CD4-positive, alpha-beta T cell treated with Interleukin-1 beta for 1 hour (primary cell): Measurements from ENCODE around the gene GSDMA.
A peak's percentile ranks its signal among the peaks of the same experiment; 100 is the strongest.
"Not testable (repeated sequence)": the region's sequence is repeated elsewhere in the genome, so short reads cannot be mapped to it uniquely, and the experiment has no call there.

Source experiments
- DNase-seq, 2 donors: peaks; one replicate each; pipeline ENCODE4 v3.0.0-alpha.2; 2020 to 2022

Gene GSDMA

DNA sequence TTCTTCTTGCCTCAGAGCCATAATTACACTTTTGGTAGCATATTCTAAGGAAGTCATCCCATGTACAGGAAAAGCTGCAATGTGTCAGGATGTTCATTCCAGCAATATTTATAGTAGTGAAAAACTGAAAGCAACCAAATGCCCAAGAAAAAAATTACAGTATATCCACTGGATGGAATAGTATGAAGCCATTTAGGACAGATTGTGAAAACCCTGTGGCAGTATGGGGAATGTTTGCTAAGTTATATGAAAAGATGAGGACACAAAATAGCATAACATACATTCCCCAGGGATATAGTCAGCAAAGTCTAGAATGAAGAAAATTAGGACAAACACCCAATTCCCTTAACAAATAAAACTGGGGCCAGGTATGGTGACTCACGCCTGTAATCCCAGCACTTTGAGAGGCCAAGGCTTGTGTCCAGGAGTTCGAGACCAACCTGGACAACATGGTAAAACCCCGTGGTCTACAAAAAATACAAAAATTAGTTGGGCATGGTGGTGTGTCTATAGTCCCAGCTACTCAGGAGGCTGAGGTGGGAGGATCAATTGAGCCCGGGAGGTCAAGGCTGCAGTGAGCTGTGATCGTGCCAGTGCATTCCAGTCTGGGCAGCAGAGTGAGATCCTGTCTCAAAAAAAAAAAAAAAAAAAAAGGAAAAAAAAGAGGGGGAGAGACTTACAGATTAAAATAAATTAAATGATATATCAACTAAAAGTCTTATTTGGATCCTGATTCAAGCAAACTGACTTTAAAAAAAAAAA, 33.0 kb upstream of the GSDMA start:
- DNase-seq = no peak

DNA sequence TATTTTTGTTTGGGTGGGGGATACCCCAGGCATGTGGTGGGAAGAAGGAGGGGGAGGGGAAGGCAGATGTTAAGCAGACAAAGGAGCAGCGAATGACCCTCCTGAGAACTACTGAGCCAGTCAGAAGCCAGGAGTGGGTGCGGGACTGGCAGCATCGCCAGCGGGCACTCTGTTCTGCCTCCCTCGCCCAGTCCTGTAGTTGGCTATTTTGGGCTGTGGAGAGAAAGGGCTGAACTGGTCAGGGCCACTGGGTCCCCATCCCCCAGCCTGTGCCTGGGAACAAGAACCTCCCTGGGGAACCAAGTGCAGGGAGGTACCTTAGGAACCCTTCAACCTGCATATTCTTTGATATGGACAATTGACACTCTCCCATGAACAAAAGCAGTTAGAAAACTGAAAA, 28.9 kb upstream of the GSDMA start:
- no peak for DNase-seq

DNA sequence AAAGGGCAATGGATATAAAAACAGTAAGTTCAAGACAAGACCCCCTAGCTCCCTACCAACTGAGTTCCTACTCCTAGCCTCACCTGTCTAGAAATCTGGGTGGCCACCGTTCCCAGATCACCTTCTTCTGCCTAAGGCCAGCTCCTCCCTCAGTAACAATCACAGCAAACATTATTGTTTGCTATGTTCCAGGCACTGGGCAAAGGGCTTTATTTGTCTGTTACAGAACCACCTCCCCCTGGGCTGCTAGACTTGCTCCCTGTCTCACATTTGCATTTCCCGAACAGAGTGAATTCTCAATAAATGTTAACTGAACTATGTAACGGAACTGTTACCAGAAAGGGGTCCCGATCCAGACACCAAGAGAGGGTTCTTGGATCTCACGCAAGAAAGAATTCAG, 28.5 kb upstream of the GSDMA start:
- DNase-seq = no peak

DNA sequence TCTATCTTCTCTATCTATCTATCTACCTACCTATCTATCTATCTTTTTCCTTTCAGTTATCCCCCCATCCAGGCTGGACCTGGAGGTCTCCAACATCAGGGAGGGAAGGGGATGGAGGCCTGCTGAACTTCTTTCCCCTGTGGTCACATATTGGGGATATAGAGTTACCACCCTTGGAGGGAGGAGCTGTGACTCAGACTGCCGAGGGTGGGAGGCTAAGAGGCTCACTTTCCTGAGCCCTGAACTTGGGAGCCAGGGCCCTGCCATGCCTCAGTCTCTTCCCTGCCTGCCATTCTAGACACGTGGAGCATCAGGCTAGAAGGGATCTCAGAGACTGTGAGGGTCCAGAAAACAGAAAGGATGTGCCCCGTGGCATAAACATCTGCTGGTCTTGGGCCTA, 26.9 kb upstream of the GSDMA start:
- DNase-seq = no peak

DNA sequence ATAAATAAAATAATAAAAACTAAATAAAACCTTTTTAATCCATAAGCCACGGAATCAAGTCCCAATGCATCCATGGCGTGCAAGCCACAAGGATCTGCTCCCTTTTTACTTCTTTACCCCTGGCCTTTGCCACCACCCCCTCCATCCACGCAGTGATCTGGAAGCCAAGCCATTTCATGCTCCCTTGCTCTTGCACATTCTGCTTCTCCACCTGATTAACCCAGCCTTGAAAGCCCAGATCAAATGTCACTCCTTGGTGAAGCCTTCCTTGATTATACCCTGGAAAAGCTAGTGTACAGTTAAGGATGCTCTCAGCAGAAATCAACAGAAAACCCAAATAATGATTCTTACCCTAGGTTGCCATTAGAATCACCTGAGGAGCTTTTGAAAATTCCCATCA, 25.4 kb upstream of the GSDMA start:
- DNase-seq = no peak

DNA sequence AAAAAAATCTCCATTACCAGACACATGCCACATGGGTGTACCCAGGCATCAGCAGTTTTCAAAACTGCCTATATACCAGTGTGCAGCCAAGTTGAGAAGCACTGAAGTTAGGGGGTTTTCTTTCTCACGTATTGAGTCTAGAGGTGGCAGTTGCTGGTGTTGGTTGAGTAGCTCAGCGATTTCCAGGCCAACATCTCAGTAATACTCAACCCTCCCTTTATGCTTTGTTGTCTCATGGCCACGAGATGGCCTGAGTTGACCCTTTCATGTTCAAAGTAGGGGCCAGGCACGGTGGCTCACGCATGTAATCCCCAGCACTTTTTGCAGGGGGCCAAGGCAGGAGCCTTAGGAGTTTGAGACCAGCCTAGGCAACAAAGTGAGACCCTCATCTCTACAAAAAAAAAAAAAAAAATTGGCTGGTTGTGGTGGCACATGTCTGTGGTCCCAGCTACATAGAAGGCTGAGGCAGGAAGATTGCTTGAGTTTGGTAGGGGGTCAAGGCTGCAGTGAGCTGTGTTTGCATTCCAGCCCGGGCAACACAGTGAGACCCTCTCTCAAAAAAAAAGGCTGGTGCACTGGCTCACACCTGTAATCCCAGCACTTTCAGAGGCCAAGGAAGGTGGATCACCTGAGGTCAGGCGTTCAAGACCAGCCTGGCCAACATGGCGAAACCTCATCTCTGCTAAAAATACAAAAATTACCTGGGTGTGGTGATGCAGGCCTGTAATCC, 24.5 kb upstream of the GSDMA start:
- no peak for DNase-seq

DNA sequence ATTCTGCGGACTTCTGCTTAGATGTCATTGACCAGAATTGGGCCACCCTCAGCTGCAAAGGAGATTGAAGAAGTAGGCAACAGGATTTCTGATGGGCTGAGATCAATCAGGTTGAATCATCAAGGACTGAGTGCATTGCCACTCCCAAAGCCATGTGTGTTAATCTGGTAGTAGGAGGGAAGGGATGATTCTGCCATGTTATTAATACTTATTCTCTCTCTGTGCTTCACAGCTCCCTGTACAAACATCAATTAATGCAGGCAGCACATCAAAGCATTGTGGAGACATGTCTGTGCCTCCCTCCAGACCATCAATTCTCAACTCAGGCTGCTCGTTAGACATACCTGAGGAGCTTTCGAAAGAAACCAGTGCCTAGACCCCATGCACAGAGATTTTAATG, 23.7 kb upstream of the GSDMA start:
- no peak for DNase-seq

DNA sequence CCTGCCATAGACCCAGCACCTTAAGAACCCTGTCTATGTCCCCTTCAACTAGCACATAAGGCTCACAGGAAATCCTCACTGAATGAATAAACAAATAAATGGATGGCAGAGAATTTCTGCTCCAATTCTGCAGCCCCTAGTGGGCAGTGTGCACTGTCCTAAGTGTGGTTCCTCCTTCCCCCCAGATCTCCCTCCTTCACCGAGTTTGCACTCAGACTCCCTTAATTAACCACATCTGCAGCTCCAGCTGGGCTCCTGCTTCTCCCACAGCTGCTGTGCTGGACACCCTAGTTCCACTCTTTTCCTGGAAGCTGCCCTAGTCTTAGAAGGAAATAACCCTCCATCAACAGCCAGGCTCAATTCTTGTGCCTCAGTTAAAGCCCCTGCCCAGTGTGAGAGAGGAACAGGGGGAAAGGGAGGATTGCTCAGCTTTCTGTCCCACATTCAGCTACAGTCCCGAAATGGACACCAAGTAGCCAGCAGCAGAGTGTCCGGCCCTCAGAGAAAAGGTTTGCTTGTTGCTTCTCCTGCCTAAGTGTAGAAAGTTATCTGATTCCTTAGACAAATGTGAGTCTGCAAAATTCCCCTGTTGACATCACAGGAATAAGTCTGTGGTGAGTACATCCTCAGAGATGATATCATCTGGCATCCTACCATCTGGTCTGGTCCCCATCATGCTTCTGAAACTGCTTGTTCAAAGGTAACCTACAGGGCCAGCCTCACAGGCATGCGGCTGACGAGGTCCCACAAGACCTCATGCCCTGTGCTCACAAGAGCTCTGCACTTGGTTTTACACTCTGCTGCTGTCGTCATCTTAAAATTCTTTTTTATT, 23.0 kb upstream of the GSDMA start:
- DNase-seq = peak; percentile 20 to 41

DNA sequence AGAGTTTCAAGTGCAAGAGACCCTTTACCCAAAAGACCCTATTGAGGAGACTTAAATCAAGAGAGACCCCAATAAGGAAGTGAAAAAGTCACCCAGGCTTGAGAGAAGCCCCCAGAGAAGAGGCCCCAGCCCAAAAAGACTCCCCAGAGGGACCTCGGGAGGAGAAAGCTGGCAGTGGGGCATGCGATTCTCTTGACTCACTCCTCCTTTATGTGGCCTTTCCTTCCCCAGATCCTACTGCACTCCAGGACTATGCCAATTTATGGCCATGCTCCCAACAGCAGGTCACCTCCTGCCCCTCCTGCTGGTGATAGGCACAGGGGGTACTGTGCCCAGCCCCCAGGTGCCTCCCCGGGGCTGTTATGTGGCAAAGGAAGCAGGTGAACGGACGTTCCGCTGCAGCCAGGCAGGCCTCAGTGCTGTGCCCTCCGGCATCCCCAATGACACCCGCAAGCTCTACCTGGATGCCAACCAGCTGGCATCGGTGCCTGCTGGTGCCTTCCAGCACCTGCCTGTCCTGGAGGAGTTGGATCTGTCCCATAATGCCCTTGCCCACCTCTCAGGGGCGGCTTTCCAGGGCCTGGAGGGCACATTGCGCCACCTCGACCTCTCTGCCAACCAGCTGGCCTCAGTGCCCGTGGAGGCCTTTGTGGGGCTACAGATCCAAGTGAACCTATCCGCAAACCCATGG, 19.0 kb upstream of the GSDMA start:
- no peak for DNase-seq

DNA sequence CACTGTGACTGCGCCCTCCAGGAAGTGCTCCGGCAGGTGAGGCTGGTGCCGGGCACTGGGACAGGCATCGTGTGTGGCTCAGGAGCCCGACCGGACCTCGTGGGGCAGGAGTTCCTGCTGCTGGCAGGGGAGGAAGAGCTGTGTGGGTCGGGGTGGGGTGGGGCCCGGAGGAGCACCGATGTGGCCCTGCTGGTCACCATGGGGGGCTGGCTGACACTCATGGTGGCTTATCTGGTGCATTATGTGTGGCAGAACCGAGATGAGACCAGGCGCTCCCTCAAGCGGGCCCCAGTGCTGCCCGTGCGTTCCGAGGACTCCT, 18.5 kb upstream of the GSDMA start:
- no peak for DNase-seq

DNA sequence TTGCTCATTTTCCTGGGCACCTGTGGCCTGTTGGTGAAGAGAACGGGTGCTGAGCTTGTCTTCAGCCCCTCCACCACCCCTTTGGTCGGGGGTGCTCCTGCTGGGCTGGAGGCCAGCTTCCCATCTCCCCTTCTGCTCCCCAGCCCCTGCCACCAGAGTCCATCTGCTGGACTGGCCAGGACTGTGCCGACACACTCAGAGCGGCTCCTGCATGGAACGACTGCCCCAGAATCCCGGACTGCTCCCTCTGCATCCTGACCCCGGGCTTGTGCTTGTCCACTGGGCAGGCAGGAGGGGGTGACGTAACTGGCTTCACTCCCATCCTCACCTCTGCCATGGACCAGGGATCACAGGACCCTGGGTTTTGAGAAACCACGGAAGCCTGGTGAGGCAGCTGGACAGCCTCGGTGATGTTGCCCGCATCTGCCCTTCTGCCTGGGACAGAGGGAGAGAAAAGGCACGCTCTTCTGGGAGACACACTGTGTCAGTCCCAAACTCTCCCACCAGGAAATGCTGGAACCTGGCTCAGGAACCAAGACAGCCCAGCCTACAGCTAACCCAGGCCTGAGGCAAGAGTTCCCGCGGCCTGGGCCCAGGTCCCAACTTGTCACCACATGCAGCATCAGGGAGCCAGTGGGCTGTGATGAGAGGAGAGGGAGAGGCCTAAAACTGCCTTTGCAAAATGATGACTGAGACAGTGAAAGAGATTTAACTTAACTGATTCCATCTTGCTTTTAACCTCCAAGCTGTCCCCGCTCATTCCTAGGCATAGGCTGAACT, 16.1 kb upstream of the GSDMA start:
- DNase-seq = no peak

DNA sequence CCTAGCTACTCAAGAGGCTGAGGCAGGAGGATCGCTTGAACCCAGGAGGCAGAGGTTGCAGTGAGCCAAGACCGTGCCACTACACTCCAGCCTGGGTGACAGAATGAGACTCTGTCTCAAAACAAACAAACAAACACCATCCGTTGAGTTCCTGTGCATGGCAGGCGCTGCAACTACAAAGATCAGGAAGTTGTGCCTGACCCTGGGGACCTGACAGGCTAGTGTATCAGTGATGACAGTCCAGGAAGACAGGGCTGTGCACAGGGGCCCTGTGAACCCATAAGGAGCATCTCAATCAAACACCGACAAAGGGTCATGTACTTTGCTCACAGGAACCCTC, 14.3 kb upstream of the GSDMA start:
- DNase-seq = not testable (repeated sequence)

DNA sequence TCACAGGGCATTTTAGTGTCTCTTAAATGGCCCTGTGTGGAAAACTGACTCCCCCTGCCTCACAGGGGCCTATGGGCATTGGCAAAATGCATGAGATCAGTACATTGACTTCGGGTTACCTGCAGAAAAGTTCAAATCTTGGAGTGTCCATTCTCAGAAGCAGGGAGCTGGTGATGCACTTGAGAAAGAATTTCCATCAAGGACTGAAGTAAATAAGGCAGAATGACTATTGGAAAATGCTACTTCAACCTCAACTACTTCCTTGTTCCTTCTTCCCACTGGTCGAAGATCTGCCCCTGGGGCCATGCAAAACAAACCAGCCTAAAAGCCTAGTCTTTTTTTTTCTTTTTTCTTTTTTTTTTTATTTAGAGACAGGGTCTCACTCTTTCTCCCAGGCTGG, 13.8 kb upstream of the GSDMA start:
- DNase-seq = no peak

DNA sequence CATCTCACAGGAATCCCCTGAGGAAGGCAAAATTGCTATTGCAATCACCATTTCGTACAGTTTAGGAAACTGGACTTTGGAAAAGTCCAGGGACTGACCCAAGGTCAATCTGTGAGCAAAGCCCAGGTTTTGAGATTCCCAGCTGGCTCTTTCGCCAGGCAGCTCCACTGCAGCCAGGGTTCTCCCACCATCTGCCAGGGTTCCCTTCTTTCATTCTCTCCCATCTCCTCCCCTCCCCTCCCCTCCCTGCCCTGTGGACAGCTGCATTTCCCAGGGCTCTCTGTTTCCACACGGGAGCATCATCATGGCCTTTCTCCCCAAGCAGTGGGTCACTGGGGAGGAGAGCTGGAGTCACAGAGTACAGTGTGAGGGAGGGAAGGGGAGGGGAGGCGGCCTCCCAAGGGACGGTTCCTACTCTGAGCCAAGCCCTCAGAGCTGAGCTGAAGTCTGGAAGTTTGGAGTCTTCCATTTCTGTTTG, 11.9 kb upstream of the GSDMA start:
- no peak for DNase-seq

DNA sequence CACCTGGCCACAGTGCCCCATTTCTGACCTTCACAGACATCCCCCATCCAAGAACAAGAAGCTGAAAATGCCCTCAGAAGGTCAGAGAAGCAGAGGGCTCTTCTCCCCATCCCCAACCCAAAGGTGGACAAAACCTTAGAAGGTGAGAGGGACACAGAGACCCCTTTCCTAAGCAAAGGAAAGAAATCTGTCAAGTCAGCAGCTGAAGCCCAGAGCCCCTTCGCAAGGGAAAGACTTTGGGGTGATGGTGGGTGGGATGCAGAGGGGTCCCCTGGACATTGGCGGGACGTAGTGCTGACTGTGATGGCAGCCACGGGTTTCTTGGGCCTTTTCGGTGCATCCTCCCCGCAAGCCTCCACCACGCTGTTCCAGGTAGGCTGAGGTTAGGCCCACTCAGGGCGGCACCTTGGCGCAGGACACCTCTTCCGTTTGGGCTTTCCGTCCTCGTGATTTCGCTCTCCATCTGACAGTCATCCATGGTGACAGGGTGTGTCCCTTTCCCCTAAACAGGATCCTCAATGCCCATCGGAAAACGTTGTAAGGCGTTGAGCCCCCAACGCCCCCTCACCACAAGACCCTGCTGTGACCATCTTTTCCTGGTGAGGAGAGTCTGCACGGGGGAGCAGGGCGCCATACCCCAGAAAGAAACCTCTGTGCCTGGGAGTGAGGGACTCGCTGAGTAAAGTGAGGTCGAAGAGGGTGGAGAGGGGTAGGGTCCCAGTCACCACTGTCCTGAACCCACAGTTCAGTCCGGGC, 10.7 kb upstream of the GSDMA start:
- DNase-seq = no peak

DNA sequence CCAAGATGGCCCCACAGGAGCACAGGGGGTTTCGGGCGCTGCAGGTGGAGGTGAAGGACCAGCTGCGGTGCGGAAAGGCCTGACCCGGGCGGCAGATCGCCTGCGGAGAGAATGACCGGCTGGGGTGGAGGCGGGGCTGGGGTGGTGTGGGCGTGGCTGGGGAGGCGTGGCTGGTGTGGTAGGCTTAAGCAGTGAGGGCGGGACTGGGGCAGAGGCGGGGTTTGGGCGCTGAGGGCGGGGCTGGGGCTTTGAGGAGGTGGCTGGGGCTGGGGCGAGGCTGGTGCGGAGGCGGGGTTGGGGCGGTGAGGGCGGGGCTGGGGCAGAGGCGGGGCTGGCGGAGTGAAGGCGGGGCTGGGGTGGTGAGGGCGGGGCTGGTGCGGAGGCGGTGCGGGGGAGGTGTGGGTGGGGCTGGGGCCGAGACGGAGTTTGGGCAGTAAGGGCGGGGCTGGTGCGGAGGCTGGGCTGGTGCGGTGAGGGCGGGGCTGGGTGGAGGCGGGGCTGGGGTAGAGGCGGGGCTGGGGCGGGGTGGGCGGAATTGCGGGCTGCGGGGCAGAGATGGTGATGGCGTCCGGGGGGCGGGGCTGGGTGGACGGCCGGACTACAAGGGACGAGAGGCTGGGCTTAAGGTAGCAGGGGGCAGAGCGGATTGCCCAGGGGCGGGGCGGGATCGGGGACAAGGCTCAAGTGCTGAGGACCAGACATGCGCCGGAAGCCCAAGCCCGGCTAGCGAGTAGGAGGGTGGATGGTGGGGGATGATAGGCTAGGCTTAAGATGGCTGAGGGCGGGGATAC, 9.9 kb upstream of the GSDMA start:
- peak; percentile 95 for DNase-seq

DNA sequence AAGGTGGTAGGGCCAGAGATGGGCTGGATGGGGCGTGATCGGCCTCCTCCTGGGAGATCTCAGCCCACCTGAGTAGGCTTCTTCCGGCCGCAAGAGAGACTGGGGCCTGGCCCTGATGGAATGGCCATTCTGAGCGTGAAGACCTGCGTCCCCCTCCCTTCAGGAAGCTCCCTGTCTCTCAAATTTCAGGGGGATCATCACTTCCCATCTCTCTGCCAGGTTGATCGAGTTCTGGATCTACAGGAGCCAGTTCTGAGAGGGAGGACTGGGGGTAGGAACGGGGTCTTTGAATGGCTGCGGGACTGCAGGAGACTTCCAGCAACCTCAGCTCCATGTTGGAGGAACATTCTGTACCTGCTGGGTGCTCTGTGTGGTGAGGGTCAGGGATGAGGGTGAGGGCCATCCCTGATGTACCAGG, 9.3 kb upstream of the GSDMA start:
- no peak for DNase-seq

DNA sequence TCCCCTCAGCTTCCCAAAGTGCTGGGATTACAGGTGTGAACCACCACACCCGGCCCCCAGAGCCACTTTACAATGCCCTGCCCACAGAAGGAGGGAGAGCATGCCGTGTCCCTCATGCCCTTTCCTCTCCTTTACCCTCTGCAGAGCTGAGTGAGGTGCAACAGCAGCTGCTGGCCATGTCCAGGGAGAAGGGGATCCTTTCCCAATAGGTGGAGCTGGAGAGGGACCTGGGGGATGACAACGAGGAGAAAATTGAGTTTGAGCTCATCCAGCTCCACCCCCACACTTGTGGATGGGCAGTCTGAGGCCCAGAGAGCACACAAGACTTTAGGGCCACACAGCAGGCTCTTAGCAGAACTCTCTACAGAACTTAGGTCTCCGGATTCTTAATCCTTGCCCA, 7.9 kb upstream of the GSDMA start:
- no peak for DNase-seq

DNA sequence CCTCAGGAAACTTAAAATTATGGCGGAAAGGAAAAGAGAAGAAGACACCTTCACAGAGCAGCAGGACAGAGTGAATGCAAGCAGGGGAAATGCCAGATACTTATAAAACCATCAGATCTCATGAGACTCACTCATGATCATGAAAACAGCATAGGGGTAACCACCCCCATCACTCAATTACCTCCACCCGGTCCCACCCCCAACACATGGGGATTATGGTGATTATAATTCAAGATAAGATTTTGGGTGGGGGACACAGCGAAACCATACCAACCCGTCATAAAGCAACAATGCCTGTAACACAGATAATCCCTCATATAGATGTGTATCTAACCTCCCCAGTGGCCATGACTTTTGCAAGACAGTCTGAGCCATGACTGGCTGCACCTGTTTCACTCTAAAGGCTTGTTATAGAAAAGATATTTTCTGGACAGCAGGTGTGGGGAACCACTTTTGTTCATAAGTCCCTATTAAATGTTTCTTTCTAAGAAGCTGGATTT, 7.0 kb upstream of the GSDMA start:
- DNase-seq = no peak

DNA sequence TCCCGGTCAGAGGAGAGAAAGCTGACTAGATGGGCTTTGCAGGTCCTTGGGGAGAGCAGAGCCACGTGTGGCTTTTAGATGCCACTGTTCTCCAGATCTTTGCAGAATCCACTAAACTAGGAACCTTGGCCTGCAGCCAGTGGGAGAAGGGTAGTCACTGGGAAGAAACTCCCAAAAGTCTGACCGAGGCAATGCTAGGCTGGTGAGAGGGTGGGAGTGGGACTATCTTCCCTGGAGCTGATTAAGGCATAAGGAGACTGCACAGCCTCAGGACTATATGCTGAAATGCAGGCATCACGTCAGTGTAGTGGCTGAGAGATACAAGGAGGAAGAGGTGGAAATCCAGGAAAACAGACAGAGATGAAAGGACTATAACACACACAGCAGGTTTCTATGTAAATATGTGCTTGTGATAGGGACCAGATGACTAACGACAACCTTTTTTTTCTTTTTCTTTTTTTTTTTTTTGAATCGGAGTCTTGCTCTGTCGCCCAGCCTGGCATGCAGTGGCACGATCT, 2.2 kb upstream of the GSDMA start:
- no peak for DNase-seq
